Measurements from ENCODE around the gene DGCR2.
A peak's percentile ranks its signal among the peaks of the same experiment; 100 is the strongest.

DGCR2 gene

DNA sequence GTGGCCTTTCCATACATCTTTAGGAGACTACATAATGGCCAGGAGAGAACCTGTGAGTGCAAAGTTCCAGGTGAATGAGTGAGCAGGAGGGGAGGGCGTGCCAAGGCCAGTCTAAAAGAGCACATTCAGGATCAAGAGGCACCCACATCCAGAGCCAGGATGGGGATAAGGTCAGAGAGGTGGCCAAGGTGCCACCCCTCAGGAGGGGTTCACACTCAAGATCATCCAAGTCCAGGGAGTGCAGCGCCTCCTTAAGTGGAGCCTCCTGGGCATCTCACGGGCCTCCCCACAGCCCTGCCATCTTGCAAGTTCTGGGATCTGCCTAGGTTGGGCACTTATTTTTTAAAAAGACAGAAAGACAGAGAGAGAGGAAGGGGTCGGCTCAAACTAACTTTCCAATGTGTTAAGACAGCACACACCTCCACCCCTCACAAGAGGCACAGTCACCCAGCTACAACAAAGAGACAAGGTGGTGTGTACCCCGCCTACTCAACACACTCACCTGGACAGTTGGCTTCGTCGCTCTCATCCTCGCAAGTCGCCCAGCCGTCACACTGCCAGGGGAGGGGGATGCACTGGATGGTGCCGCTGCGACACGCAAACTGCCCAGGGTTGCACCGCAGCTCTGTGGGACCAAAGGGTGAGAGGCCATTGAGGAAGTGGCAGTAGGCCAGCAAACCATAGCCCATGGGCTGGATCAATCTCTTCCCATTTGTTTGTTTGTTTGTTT, 33.2 kb downstream of the DGCR2 start:
- Histone ChIP-seq H3K27ac (replicated peaks) (no peak overlapping the region), H3K4me3 (replicated peaks; ENCODE audit: insufficient read depth, low read length) (no peak overlapping the region), H3K27me3 (ENCODE audit: insufficient read depth, poor library complexity, severe bottlenecking) (no peaks in the 10 kb centered on the region)
- TF ChIP-seq, protein P1, sequence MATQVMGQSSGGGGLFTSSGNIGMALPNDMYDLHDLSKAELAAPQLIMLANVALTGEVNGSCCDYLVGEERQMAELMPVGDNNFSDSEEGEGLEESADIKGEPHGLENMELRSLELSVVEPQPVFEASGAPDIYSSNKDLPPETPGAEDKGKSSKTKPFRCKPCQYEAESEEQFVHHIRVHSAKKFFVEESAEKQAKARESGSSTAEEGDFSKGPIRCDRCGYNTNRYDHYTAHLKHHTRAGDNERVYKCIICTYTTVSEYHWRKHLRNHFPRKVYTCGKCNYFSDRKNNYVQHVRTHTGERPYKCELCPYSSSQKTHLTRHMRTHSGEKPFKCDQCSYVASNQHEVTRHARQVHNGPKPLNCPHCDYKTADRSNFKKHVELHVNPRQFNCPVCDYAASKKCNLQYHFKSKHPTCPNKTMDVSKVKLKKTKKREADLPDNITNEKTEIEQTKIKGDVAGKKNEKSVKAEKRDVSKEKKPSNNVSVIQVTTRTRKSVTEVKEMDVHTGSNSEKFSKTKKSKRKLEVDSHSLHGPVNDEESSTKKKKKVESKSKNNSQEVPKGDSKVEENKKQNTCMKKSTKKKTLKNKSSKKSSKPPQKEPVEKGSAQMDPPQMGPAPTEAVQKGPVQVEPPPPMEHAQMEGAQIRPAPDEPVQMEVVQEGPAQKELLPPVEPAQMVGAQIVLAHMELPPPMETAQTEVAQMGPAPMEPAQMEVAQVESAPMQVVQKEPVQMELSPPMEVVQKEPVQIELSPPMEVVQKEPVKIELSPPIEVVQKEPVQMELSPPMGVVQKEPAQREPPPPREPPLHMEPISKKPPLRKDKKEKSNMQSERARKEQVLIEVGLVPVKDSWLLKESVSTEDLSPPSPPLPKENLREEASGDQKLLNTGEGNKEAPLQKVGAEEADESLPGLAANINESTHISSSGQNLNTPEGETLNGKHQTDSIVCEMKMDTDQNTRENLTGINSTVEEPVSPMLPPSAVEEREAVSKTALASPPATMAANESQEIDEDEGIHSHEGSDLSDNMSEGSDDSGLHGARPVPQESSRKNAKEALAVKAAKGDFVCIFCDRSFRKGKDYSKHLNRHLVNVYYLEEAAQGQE (IDR thresholded peaks at IDR 0.05; ENCODE audit: insufficient replicate concordance, low read depth), result no peak
- TF ChIP-seq, protein P2, sequence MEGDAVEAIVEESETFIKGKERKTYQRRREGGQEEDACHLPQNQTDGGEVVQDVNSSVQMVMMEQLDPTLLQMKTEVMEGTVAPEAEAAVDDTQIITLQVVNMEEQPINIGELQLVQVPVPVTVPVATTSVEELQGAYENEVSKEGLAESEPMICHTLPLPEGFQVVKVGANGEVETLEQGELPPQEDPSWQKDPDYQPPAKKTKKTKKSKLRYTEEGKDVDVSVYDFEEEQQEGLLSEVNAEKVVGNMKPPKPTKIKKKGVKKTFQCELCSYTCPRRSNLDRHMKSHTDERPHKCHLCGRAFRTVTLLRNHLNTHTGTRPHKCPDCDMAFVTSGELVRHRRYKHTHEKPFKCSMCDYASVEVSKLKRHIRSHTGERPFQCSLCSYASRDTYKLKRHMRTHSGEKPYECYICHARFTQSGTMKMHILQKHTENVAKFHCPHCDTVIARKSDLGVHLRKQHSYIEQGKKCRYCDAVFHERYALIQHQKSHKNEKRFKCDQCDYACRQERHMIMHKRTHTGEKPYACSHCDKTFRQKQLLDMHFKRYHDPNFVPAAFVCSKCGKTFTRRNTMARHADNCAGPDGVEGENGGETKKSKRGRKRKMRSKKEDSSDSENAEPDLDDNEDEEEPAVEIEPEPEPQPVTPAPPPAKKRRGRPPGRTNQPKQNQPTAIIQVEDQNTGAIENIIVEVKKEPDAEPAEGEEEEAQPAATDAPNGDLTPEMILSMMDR (IDR thresholded peaks at IDR 0.05; ENCODE audit: insufficient read depth, low read length), result no peak
- TF ChIP-seq SPI1 (IDR thresholded peaks at IDR 0.05; ENCODE audit: borderline replicate concordance, low read depth), result no peak
- no peak for TF ChIP-seq POLR2AphosphoS5 (IDR thresholded peaks at IDR 0.05; ENCODE audit: low read depth)
- no peak for TF ChIP-seq GABPA (IDR thresholded peaks at IDR 0.05; ENCODE audit: low read depth)
- no peak for DNase-seq (ENCODE audit: low read depth in 1 of 2, low spot score in 1 of 2)

- peak overlapping the region; percentile 75 for H3K27ac ChIP-seq (replicated peaks)
- H3K27me3 ChIP-seq (ENCODE audit: insufficient read depth, poor library complexity, severe bottlenecking), result no peaks in the 10 kb centered on the region
- no peak for DNase-seq (ENCODE audit: low read depth in 1 of 2, low spot score in 1 of 2)
- no peak overlapping the region for H3K4me3 ChIP-seq (replicated peaks; ENCODE audit: insufficient read depth, low read length)
- TF ChIP-seq POLR2AphosphoS5 (IDR thresholded peaks at IDR 0.05; ENCODE audit: low read depth), result no peak
- TF ChIP-seq GABPA (IDR thresholded peaks at IDR 0.05; ENCODE audit: low read depth), result no peak
- TF ChIP-seq SPI1 (IDR thresholded peaks at IDR 0.05; ENCODE audit: borderline replicate concordance, low read depth), result no peak
- TF ChIP-seq, protein P2 (IDR thresholded peaks at IDR 0.05; ENCODE audit: insufficient read depth, low read length), result no peak
- TF ChIP-seq, protein P1 (IDR thresholded peaks at IDR 0.05; ENCODE audit: insufficient replicate concordance, low read depth), result no peak
Measured at GRCh38 chr22:19086896-19087295, 35.3 kb downstream of the DGCR2 start.

- TF ChIP-seq SPI1 (IDR thresholded peaks at IDR 0.05; ENCODE audit: borderline replicate concordance, low read depth) (no peak), GABPA (IDR thresholded peaks at IDR 0.05; ENCODE audit: low read depth) (no peak), POLR2AphosphoS5 (IDR thresholded peaks at IDR 0.05; ENCODE audit: low read depth) (no peak)
- TF ChIP-seq, protein P1 (IDR thresholded peaks at IDR 0.05; ENCODE audit: insufficient replicate concordance, low read depth), result no peak
- TF ChIP-seq, protein P2 (IDR thresholded peaks at IDR 0.05; ENCODE audit: insufficient read depth, low read length), result no peak
- DNase-seq (ENCODE audit: low read depth in 1 of 2, low spot score in 1 of 2), result no peak
- H3K27ac ChIP-seq (replicated peaks), result peak overlapping the region; percentile 75
- H3K27me3 ChIP-seq (ENCODE audit: insufficient read depth, poor library complexity, severe bottlenecking), result no peaks in the 10 kb centered on the region
- H3K4me3 ChIP-seq (replicated peaks; ENCODE audit: insufficient read depth, low read length), result no peak overlapping the region; the same call in 1 of the 2 replicates
Measured at GRCh38 chr22:19086417-19086816, 35.8 kb downstream of the DGCR2 start.

Measured in HL-60 (cell line).